CD4-positive, alpha-beta T cell treated with Interleukin-6 at 100 ng/mL for 8 hours (primary cell): Measurements from ENCODE around the gene TRIM13.
"Not testable (repeated sequence)": the region's sequence is repeated elsewhere in the genome, so short reads cannot be mapped to it uniquely, and the experiment has no call there.

Experiments
- DNase-seq: peaks from one replicate; pipeline ENCODE4 v3.0.0-alpha.2; 2020; ENCODE audit warnings: mixed read lengths, low spot score

TRIM13 gene, protein sequence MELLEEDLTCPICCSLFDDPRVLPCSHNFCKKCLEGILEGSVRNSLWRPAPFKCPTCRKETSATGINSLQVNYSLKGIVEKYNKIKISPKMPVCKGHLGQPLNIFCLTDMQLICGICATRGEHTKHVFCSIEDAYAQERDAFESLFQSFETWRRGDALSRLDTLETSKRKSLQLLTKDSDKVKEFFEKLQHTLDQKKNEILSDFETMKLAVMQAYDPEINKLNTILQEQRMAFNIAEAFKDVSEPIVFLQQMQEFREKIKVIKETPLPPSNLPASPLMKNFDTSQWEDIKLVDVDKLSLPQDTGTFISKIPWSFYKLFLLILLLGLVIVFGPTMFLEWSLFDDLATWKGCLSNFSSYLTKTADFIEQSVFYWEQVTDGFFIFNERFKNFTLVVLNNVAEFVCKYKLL

DNA sequence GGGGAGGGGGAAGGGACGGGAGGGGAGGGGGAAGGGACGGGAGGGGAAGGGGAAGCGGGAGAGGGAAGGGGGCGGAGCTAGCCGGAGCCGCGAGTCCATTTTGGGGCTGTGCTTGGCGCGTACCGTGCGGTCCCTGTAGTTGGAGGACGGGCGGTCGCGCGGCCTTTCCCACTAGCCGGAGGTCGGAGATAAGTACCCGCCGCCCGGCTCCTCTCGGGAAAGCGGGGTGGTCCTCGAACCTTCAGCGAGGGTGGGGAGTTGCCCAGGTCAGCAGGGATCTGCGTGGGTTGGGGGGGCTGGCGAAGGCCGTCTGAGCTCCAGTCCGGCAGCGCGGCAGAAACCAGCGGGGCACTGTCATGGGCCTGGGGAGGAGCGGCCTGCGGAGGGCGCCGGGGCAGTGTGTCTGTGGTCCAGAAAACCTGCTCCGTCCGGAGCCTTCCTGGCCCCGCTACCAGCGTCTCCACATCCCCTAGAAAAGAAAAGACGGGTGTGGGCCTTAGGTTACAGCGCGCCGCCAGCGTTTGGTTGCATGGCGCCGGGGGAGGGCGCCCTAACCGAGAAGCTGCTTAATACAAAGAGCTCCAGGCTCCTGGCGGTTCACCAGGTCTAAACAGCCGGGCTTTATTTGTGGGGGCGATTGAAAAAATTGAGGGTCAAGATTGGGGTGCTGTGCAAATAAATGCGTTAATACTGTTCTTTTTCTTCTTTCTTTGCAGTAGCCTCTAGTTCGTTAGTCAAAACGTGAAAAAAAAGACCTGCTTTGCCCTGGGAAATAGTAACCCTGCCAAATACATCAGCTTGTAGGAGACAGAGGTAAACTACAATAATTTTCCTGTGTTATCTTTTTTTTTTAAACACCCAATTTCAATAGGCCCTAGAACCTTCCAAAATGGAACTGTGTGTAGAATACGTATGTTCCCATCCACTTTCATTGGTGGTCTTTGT, at the start of gene TRIM13:
TRIM13 (plus strand) TSS at position 92 of the 945 bp plus-strand sequence. CDS start 14,899 bp downstream, outside the sequence.
- peak; percentile 78 for DNase-seq

DNA sequence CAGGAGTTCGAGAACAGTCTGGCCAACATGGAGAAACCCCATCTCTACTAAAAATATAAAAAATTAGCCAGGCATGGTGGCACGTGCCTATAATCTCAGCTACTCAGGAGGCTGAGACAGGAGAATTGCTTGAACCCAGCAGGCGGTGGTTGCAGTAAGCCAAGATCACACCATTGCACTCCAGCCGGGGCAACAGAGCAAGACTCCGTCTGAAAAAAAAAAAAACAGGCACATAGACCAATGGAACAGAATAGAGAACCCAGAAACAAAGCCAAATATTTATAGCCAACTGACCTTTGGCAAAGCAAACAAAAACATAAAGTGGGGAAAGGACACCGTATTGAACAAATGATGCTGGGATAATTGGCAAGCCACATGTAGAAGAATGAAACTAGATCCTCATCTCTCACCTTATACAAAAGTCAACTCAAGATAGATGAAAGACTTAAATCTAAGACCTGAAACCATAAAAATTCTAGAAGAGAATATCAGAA, 48.0 kb upstream of the TRIM13 start:
- DNase-seq: not testable (repeated sequence)

DNA sequence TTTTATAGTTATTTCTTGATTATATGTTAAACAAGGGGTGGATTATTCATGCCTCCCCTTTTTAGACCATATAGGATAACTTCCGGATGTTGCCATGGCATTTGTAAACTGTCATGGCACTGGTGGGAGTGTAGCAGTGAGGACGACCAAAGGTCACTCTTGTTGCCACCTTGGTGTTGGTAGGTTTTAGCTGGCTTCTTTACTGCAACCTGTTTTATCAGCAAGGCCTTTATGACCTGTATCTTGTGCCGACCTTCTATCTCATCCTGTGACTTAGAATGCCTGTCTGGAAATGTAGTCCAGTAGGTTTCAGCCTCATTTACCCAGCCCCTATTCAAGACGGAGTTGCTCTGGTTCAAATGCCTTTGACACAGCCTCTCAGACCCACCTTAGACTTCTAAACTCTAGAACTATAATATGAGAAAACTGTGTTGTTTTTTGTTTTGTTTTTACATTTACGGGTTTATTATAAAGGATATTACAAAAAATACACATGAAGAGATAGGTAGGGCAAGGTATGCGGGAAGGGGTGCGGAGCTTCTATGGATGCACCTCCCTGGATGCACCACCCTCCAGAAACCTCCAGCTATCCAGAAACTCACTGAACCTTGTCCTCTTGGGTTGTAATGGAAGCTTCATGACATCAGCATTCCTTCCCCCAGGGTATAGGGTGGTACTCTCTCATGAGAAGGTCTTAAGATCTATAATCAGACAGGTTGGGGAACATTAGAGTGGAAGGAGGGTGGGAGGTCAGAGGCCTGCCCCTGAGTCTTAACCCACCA, 44.9 kb upstream of the TRIM13 start:
- DNase-seq: no peak

DNA sequence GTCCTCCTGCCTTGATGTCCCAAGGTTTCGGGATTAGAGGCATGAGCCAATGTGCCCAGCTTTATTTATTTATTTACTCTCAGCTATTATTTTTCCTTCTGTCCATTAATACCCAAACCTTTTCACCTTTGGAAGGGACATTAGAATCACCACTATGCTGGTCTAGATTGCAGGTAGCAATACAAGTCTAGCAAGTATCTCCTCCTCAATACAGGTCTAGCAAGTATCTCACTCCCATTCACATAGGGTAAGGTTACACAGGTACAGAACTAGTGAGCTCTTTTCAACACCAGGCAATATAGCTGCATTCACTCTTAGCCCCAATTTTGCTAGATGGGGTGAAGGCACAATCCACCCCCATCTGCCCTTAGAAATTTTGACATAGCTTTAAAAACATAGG, 43.3 kb upstream of the TRIM13 start:
- DNase-seq: no peak

DNA sequence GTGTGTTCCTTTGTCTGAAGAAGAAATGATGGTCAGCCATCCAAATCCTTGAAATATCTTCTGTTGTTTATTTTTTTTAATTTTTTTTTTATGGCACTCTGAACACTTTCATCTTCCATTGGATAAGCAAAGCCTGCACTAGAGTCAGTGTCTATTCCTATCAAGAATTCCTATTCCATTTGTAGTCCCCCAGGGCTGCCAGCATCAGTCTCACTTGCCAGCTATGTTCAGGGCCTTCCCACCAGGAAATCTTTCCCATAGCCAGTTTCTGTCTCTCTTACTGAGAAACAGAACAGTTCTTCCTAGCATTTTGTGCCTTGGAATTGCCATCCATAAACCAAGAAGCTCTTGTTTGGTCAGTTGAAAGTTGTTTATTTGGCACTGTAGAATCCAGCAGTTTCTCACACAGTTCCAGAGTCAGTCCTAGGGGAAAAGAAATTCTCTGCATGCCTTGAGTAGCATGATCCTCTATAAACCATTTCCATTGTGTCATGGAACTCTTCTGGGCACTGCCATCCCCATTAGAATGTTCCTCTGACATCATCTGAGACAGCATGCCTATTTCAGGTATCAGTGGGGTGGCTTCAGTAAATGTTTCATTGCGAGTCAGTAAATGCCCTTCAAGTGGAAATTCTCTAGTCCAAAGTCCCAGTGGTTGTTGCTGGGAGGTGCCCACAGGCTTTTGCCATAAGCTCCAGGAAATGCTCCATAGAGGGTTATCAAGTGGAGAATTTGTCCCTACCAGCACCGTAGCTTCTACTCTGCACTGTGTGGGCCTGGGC, 42.0 kb upstream of the TRIM13 start:
- DNase-seq: no peak

DNA sequence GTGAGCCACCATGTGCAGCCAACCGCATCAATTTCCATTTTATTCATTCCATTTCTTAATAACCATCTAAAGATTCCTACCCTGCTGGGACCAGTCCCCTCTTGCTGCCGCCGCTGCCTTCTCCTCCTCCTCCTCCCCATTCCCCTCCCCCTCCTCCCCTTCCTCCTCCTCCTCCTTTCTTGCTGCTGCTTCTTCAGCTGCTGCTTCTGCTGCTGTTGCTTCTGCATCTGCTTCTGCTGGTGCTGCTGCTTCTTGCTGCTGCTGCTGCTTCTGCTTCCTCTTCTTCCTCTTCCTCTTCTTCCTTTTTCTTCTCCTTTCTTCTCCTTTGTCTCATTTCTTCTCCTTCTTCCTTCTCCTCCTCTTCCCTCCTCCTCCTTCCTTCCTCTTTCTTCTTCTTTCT, 40.7 kb upstream of the TRIM13 start:
- no peak for DNase-seq

DNA sequence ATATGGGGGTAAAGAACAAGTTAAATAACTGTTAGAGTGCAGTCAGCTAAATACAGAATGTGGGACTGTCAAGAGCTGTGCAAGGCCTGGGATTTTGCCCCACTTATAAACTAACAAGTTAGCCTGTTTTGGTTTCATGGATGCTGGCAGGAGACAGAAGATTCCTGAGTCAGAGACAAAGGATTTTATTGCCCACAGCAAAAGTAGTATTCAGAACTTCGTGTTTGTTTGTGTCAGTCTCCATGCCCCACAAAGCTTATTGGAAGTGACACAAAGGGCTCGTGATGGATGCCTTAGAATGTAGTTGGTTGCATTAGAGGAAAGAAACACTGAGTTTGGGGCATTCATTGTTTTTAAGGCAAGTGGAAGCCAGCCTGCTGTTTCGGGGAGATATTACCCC, 38.5 kb upstream of the TRIM13 start:
- DNase-seq: no peak

DNA sequence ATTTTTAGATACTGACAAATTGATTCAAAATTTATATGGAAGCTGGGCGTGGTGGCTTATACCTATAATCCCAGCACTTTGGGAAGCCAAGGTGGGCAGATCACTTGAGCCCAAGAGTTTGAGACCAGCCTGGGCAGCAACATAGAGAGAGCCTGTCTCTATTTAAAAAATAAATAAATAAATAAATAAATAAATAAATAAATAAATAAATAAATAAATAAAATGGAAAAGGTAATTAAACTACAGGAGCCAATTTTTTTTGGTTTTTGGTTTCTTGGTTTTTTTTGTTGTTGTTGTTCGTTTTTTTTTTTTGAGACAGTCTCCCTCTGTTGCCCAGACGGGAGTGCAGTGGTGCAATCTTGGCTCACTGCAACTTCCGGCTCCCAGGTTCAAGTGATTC, 29.4 kb upstream of the TRIM13 start:
- DNase-seq: no peak

DNA sequence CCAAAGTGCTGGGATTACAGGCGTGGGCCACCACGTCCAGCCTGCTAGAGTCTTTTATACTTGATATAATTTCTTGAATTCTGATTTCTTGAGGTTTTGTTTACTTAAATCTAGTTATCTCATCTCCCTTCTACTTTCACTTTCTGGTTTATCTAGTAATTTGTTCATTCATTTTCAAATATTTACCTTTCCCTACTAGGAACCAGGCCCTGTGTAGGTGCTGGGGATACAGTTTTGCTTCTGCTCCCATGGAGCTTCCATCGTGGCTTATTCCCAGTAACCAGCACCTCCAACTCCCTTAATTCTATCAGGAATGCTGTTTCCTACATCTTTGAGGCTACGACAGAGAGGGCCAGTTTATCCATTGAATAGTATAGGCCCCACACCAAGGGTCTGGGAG, 24.1 kb upstream of the TRIM13 start:
- no peak for DNase-seq

DNA sequence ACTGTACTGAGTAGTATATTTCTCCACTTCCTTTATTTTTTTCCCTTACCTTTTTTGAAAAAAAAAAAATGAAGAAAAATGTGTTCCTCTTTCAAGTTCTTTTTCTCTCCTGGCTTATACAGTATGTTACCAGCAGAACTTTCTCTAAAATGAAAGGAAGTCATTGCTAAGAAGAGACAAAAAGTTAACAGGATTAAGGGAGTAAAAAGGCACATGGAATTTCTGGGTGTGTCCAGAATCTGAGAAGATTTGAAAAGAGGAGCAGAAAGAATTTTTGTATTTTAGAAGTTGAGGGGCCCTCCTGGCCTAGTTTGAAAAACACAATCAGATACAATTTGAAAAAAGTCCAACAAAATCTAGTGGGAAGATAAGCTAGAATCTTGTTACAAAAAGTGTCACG, 21.0 kb upstream of the TRIM13 start:
- DNase-seq: no peak

DNA sequence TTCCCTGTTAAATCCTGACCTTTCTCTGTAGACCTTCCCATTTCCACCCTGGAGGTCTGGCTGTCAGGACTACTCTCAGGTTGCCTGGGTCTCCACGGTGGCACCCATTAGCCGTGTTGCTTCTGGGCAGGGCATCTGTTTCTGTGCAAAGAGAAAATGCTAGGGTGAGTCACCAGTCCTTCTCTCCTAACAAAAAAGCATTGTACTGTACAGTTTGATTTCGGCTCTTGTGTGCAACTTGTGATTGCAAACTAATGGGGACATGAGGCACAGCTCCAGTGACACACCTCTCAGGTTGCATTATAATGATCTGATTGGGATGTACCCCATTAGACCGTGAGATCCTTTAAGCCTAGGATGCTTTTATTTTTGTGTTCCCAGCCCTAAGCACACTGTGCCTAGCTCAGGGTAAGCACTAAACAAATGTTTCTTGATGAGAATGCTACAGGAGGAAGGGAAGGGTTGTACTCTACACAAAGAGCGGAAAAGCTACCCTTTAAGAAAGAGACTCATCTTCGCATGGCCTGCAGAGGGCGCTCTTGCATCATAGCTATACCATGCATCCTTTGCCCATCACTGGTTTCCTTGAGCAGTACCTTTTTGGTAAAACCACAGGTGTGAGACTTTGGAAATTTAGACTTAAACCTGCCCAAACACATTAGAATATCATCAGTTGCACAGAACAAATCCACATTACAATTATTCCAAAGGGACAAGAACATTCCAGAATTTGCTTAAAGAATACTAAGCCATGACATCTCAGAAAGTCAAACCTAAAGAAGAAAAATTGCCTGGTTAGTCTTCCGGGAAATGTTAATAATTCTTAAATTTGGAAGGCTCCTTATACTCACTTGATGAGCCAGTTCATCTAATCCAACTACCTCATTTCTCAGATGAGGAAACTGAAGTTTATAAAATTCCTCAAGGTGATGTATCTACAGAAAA, 20.3 kb upstream of the TRIM13 start:
- peak; percentile 76 for DNase-seq

DNA sequence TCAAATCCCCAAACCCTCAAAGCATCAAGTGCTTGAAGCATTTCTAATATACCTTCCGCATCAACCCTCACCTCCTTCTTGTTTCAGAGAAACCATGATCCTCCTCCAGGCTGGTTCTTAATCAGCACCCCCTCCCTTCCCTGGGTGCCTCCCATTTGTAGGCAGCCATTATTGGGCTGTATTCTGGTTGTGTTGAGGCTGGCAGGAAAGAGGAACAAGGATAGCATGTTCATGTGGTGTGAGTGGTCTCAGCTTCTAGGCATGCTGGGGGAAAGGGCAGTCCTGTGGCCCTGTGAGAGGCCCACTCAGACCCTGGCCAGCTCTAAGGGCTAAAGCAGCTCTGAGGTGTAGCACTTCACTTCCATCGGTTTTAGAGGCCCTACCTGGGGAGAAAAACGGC, 18.9 kb upstream of the TRIM13 start:
- no peak for DNase-seq

DNA sequence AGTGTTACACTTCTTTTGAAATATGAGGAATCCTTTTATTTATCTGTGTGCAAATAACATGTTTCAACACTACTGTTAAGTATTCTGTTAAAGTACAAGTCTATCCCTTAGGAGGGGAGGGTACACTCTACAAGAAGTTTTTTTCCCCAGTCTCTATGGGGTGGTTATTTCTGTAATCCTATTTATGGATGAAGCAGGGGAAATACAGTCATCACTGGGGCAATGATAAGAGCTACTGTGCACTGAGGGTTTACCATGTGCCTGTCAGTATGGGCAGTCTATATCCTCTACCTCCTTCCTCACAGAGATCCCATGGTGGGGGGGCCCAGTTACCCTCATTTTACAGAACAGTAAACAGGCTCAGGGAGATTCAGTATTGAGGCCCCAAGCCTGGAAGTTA, 16.6 kb upstream of the TRIM13 start:
- DNase-seq: no peak

DNA sequence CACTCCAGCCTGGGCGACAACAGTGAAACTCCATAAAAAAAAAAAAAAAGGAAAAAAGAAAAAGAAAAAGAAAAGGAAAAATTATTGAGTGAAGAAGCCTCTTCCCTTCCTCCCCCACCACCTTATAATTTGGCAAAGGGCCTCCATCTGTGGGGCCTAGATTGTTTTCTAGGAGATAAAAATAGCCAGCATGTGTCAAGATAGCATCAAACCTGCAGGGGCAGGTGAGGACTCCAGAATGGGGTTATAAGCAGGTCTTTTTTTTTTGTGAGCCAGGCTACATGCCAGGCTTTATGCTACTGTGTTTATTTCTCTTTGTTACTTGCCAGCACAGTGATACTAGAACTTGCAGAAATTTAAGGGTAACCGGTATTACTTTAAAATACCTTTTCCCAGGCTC, 11.7 kb upstream of the TRIM13 start:
- DNase-seq: no peak

DNA sequence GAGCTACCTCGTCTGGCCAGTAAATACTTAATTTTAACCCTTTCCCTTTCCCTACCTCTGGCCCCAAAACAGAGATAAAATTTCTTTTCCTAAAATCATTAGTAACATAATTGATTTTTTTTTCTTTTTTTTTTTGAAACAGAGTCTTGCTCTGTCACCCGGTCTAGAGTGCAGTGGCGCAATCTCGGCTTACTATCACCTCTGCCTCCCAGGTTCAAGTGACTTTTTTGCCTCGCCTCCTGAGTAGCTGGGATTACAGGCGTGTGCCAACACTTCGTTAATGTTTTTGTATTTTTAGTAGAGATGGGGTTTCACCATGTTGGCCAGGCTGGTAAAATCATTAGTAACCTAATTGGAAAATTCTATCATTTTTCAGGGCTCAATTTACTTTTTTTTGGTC, 10.4 kb upstream of the TRIM13 start:
- no peak for DNase-seq

DNA sequence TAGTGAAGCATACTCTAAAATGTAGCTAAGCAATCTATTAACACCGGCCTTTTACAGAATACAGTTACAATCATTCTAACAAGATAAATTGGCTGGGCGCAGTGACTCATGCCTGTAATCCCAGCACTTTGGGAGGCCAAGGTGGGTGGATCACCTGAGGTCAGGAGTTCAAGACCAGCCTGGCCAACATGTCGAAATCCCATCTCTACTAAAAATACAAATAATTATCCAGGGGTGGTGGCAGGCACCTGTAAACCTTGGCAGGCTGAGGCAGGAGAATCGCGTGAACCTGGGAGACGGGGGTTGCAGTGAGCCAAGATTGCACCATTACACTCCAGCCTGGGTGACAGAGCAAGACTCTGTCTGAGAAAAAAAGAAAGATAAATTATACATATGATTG, 6.2 kb upstream of the TRIM13 start:
- not testable (repeated sequence) for DNase-seq

DNA sequence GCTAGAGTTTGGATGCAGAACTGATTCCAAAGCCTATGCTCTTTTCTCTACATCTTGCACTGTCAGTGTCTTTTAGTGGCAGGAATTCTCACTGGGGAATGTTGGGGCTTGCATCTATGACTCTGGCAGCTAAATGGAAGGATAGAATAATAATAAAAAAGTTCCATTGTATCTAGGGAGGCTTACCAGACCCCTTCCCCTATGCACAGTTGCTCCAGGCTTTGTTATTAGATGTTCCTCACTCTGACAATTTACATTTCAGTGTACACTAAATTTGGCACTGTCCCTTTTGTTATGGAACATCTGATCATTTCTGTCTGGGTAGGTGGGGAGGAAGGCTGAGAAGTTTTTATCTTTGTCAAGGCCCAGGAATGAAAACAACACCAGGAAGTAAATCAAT, 3.7 kb upstream of the TRIM13 start:
- DNase-seq: no peak

DNA sequence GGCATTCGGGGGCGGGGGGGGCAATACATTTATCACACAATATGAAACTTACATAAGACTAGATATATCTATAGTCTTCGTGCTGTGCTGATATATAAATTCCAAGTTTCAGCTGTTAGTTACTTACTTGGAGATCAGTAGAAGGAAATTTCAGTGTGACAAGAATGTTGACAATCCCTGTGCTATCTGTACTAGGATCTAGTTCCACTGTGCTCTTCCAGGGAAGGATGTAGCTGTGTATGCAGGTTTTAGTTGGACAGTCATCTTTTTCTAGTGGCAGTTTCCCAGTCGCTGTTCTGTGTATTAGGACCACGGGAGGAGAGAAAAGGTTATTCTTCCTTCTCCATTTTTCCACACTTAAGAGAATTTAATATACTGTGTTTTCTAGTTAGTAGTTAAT, 3.2 kb upstream of the TRIM13 start:
- no peak for DNase-seq

DNA sequence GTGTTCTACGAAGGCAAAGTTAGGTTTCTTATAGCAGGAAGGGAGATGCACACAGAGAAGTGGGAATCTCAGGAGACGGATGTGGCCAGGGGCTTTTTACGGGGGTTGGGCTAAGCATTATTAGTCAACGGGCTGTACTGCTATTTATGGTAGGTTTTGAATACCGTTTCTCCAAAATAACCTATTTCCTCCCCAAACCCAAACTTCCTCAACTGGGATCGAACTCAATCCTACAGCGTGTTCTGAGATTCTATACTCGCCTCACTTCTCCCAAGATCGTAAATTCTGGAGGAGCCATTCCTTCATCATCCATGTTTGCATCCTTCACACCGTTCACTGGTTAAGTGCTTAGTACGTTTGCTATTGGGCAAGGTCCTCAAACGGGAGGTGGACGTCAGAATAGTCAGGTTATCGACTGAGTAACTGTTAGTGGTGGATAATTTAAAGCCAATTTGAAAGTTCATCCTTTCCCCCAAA, 1.2 kb upstream of the TRIM13 start:
- no peak for DNase-seq
